AG08396 (cell line): ENCODE results near the gene HNRNPU.
A peak's percentile ranks its signal among the peaks of the same experiment; 100 is the strongest.

Source experiments
- DNase-seq: peaks from one replicate; pipeline ENCODE4 v3.0.0; 2012; ENCODE audit warnings: low spot score, mixed read lengths

The HNRNPU gene

GRCh38 chr1:244864253-244865027, at the start of gene HNRNPU:
HNRNPU (minus strand) TSS chr1:244864543; CDS start chr1:244864307, 236 bp downstream.
- DNase-seq, result peak; percentile 95

DNA sequence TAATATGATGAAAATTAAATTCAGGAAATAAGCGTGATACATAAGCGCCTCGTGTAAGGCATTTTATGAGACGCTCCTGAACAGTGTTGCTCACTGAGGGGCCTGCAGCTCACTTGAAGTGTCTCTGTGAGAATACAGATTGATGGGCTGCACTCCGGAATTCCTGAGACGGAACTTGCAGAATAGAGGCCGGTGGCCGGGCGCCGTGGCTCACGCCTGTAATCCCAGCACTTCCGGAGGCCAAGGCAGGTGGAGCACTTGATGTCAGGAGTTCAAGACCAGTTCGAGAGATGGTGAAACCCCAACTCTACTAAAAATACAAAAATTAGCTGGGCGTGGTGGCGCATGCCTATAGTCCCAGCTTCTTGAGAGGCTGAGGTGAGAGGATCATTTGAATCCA, 49.5 kb upstream of the HNRNPU start:
- DNase-seq, result no peak

DNA sequence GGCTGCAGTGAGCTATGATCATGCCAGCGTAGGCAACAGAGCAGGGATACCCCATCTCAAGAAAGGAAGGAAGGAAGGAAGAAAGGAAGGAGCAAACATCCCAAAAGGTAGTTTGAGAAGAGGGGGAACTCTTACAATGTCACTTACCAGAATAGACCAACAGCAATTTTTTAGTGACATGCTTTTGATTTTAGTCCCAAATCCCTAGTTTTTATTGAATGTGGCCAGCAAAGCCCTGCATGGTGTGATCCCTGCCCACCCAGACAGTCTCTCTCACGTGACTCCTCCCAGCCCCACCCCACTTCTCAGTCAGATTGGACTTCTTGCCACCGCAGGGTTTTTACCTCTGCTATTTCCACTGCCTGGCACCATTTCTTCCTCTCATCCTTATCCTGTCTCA, 39.8 kb upstream of the HNRNPU start:
- DNase-seq, result no peak

- DNase-seq, result no peak
Measured at GRCh38 chr1:244901400-244902015, 37.2 kb upstream of the HNRNPU start.

DNA sequence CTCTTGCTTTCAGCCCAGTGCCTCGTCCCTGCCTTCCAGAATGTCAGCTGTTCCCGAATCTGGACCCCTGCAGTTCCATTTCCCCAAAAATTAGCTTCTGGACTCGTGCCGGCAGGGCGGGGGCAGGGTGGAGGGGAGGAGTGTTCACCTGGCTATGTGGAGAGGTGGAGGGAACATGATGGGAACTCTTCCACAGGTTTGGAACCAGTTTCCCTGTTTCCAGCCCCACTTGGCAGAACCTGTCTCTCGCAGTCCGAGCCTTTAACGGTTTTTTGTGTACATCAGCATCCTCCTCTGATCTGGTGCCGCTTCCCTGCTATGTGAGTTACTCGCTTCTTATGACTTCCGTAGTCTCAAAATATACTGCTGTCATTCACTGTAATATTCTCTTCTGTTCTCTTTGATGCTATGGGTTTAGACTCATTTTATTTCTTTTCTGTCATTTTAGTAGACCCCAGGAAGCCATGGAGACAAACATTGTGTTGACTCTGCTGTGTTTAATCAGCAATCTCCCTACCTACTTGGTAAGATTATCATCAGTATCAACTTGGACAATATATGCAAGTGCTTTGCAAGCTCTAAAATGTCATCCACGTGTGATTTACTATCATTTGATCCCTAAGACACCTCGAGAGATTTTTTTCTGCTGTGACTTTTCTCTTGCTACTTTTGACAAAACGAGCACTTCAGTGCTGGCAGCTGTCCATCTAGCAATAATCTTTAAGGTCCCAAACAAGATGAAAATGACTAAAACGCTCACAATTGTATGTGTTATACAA, 33.3 kb upstream of the HNRNPU start:
- no peak for DNase-seq

- DNase-seq, result peak; percentile 67
Measured at GRCh38 chr1:244896550-244896949, 32.2 kb upstream of the HNRNPU start.

GRCh38 chr1:244893836-244894235, 29.5 kb upstream of the HNRNPU start:
- DNase-seq, result no peak

DNA sequence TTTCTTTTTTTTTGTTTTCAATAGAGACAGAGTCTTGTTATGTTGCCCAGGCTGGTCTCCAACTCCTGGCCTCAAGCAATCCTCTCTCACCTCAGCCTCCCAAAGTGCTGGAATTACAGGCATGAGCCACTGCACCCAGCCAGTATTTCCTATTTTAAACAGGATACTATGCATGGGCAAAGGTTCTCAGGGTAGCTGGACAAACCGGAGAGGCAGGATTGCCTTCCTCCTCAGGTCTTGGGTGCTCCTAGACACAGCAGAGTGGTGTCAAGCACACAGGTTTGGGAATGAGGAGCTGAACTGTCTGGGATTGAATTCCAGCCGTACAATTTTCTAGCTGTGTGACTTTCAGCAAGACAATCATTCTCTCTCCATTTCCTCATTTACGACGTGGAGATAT, 22.9 kb upstream of the HNRNPU start:
- DNase-seq, result no peak

DNA sequence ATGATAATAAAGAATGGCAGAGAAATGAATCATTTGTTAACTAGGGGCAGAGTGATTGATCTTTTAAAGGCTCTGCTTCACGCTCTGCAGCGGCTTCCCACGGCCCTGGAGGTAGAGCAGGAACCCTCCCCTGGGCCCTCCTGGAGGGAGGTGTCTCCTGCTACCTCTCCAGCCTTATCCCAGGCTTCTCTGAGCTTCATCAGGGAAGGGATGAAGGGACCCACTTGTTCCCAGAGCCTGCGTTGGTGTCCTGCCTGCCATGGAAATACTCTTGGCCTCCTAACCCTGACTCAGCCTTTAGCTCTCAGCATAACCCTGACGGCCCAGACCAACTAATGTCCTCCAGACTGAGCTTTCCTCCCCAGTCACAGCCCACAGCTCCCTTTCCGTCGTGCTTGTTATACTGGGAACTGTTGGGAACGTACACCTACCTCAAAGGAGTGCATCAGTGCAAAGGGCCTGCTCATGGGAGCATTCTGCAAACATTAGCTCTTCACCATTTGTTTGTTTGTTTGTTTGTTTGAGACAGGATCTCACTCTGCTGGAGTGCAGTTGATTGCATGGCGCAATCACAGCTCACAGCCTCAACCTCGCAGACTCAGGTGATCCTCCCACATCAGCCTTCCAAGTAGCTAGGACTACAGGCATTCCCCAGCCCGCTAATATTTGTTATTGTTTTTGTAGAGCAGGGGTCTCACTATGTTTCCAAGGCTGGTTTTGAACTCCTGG, 17.4 kb upstream of the HNRNPU start:
- no peak for DNase-seq

DNA sequence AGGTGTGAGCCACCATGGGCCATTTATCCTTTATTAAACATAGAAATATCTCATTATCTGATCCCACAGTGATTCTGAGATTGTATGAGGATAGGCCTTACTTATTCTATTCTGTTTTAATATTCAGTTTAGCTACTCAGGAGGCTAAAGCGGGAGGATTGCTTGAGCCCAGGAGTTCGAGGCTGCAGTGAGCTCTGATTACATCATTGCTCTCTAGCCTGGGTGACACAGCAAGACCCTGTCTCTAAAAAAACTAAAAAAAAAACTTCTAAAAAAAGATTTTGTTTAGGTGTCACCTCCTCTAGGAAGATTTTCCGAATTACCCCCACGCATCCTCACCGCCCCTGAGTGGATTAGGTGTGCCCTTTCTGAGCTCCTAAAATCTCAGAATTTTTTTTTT, 14.3 kb upstream of the HNRNPU start:
- DNase-seq, result no peak

DNA sequence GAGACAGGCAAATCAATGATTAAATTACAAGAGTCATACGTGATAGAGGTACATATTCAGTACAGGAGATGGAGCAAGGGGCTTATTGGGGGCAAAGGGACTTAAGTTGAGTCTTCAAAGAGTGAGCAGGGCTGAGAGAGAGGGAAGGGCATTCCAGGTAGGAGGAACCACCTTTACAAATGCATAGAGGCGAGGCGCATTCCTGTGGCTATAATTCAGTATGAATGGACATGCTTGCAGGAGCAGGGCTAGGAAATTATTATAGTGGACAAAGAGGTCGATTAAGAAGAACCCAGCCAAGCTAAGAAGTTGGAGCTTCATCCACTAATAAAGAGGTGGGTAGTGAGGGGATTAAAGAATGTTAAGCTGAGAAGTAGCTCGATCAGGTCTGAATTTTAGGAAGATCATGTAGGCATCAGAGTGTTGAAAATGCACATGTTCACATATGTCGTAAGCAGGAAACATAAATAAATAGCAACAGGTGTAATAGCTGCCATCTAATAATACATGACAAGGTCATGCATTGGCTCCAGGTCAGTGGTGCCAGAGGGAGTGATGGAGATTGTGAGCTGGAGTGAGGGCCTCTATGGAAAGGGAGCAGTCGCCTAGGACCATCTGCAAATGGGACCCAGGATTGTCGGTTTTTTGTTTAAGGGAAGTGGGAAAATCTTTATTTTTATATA, 12.0 kb upstream of the HNRNPU start:
- no peak for DNase-seq

DNA sequence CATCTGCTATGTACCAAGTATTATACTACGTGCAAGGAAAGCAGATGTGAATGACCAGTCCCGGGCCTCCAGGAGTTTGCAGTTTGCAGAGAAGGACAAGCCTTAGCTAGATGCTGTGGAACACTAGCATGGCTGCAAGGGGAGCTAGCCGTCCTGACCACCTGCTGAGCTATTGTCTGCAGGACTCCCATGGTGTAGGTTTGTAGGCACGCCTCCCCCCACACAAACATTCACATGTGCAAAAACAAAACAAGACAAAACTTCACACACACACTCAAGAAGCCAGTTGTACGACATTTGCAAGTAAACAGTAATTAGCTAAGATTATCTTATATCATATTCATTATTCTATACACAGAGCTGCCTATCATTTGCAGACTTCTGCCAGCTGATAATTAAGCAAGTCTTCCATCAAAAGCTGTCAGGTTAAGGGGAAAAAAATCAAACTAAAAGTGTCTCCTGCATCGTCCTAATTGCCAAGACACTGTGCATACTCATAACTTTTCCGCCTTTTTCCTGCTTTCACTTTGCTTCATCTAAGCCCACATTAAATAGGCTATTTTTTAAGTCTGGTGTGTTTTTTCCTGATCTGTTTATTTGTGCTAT, 10.7 kb upstream of the HNRNPU start:
- no peak for DNase-seq

DNA sequence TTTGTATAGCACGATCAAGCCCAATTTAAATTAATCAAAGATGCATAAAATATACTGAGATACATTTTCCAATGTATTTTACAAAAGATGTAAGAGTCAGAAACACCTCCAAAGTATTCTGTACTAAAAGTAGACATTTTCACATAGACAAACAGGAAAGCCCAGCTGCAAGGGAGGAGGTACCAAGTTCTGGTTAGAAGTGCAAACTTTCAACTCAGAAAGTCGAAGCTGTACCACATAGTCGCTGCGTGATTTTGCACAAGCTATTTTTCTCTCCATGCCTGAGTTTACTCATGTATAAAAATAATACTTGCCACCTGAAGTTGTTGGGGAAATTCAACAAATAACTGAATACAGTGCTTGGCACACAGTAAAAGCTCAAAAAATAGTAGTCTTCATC, 5.6 kb upstream of the HNRNPU start:
- DNase-seq, result no peak

DNA sequence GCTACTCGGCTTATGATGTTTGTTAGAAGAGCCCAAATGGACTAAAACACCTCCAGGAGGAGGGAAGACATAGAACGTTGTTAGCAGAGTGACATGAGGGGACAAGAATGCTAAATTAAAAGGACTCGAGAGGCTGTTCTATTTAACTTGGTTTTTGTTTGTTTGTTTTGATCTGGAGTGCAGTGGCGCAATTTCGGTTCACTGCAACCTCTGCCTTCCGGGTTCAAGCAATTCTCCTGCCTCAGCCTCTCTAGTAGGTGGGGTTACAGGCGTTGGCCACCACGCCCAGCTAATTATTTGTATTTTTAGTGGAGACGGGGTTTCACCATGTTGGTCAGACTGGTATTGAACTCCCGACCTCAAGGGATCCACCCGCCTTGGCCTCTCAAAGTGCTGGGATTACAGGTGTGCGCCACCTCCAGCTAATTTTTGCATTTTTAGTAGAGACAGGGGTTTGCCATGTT, 5.1 kb upstream of the HNRNPU start:
- no peak for DNase-seq

DNA sequence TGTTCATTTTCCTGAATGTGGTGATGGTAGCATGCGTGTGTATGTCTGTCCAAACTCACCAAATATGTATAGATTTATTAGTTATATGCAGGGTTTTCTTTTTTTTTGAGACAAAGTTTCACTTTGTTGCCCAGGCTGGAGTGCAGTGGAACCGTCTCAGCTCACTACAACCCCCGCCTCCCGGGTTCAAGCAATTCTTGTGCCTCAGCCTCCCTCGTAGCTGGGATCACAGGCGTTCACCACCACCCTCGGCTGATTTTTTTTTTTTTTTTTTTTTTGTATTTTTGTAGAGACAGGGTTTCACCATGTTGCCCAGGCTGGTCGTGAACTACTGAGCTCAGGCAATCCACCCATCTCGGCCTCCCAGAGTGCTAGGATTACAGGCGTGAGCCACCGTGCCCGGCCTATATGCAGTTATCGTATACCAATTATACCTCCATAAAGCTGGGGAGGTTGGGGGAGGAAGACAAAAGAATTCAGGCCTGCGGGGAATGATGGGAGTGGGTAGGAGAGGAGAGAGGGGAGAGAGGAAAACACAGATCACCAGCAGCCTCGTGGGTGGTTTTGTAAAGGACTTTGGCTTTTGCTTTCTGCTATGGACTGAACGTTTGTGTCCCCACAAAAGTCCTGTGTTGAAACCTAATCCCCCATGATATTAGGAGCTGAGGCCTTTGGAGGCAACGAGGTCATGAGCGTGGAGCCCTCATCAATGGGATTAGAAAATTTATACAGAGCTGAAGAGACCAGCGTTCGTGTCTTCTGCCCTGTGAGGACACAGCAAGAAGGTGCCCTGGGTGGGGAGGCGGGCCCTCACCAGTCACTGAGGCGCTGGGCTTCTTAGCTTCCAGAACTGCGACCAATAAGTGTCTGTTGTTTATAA, 4.4 kb upstream of the HNRNPU start:
- DNase-seq, result no peak

DNA sequence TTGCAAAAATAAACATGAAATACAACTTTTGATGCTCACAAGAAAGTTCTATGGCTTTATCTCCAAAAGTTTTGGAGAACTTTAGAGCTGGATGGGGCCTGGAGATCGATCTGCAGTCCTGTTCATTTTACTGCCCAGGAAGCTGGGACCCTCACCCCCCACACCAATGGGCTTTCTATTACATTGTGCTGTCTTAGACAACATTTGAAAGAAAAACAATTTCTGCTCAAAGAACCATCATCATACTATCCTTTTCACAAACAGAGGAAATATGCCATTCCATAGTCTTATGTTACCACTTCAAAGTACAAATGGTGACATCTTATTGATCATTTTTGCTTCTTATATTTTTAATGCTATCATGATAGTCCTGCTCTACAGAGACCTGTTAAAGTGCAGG, 2.0 kb upstream of the HNRNPU start:
- DNase-seq, result no peak

DNA sequence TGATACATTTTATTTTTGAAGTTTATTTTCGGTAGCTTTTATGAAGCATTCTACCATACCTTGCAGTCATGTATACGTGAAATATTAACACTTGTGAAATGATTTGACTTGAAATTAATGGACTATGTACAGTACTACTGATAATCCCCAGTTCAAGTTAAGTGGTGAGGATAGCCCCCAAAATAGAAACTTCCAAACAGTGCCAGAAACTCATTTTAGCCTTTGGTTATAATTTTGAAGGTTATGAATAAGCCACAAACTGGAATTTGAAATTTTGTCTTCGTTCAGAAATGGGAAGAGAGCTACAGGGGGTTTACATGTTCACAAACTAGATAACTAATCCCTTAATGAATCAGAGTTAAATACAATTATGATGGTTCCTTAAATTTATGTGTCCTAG, 1.5 kb upstream of the HNRNPU start:
- DNase-seq, result no peak

DNA sequence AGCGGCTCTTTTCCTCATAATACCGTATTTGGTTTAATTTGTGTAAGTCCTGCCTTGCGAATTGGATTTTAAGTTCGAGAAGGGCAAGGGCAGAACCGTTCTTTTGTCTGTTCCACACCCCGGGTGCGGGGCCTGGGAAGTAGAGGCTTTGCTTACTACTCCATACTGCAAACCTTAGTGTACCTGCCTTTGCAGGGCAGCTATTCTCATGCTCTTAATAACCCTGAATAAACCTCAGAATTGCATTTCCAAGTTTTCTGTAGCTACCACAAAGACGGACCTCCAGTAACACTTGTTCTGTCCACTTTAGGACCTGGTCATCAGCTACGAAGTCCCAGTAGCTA, 657 bp upstream of the HNRNPU start:
- DNase-seq, result peak; percentile 9

DNA sequence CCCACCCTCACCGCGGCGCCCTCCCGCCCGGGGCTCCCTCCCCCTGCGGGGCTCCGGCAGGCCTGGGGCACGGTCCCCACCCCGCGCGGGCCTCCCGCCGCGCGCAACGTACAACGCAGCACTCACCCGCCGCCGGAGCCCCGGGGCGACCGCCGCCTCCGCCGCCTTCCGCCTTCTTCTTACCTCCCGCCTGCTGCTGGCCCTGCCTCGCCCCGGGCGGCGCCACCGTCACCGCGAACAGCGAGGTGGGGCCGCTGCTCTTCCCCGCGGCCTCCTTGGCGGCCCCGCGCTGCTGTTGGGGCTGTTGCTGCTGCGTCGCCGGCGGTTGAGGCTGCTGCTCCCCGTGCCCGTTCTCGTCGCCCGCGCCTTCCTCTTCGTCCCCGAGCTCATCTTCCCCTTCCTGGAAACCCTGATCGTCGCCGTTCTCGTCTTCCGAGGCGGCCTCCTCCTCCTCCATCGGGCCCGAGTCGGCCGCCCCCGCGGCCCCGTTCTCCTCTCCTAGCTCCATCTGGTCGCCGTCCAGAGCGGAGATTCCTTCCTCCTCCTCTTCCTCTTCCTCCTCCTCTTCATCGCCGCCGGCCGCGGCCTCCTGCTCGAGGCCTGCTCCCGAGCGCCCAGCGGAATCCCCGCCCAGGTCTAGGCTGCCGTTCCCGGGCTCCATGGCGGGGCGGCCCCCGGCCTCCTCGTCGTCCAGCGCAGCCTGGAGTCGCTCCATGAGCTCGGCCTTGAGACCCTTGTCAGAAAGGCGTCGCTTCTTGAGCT, 671 bp downstream of the HNRNPU start:
- DNase-seq, result no peak
